GM10266 (cell line): ENCODE data around the gene DEAF1.

Experiments
- DNase-seq: peaks from one replicate; pipeline ENCODE4 v3.0.0; 2012; ENCODE audit errors: extremely low spot score
- CTCF ChIP-seq: IDR thresholded peaks from 2 replicates; pipeline ENCODE4 v1.5.1; 2012; ENCODE audit warnings: mild to moderate bottlenecking, low read depth; ENCODE audit not compliant: control insufficient read depth, insufficient read depth; ENCODE audit errors: missing control alignments

DEAF1 gene

GRCh38 chr11:645536-645935, 49.5 kb downstream of the DEAF1 start:
- no peak for TF ChIP-seq CTCF
- no peak for DNase-seq

DNA sequence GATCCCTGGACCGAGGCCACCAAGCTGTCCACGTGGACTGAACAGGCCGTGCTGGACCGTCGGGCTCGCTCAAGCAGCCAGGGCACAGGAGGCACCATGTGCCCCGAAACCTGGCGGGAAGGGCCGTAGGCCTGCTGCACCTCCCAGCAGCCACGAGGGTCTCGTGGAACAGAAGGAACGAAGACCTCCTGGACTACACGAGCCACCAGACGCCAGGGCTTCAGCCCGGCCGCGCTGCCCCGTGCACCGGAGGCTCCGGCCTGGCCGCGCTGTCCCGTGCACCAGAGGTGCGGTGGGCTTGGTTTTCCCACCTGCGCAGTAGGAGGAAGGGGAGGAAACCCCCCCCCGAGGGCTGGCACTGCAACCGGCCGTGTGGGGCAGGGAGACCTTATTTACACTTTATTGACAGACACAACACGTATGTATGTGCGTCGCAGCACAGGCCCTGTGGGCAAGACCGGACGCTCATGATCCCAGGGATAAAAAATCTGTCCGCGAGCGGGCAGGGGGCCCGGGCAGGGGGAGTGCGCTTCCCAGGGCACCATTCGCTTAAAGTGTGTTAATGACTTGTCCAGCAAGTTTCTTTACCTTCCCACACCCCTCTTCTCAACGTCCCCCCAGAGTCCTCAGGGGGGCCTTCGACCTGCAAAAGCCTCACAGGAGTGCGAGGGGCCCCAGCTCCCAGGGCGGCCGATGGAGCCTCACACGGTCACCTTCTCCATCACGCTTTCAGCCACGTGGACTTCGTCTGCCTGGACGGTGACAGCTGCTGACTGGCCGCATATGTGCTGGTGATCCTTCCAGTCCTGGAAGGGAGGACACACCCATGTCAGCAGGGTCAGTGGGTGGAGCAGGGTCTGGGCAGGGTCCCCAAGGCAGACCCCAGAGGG, 50.9 kb downstream of the DEAF1 start:
- no peak for DNase-seq
- TF ChIP-seq CTCF = no peak

DNA sequence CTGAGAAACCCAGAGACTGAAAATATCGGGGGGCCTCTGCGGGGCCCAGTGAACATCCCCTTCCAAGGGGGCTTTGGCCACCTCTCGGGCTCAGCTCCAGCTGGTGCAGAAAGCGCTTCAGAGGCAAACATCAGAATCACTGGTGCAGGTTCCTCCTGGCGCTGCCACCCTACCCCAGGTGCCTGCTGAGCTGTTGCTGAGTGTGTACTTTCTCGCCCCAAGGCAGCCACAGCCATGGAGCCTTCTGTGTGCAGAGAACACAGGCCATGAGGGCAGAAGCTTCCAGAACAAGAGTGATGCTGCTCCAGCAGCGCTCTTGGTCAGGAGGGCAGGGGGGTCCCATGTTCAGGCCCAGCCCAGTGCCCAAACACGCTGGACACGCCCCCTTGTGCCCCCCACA, 51.7 kb downstream of the DEAF1 start:
- DNase-seq = no peak
- no peak for TF ChIP-seq CTCF

GRCh38 chr11:641806-642370, 53.1 kb downstream of the DEAF1 start:
- no peak for DNase-seq
- no peak for TF ChIP-seq CTCF

DNA sequence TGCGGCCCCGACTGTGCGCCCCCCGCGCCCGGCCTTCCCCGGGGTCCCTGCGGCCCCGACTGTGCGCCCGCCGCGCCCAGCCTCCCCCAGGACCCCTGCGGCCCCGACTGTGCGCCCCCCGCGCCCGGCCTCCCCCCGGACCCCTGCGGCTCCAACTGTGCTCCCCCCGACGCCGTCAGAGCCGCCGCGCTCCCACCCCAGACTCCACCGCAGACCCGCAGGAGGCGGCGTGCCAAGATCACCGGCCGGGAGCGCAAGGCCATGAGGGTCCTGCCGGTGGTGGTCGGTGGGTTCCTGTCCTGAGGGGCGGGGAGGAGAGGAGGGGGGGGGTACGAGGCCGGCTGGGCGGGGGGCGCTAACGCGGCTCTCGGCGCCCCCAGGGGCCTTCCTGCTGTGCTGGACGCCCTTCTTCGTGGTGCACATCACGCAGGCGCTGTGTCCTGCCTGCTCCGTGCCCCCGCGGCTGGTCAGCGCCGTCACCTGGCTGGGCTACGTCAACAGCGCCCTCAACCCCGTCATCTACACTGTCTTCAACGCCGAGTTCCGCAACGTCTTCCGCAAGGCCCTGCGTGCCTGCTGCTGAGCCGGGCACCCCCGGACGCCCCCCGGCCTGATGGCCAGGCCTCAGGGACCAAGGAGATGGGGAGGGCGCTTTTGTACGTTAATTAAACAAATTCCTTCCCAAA, 54.9 kb downstream of the DEAF1 start:
- TF ChIP-seq CTCF = no peak
- no peak for DNase-seq

DNA sequence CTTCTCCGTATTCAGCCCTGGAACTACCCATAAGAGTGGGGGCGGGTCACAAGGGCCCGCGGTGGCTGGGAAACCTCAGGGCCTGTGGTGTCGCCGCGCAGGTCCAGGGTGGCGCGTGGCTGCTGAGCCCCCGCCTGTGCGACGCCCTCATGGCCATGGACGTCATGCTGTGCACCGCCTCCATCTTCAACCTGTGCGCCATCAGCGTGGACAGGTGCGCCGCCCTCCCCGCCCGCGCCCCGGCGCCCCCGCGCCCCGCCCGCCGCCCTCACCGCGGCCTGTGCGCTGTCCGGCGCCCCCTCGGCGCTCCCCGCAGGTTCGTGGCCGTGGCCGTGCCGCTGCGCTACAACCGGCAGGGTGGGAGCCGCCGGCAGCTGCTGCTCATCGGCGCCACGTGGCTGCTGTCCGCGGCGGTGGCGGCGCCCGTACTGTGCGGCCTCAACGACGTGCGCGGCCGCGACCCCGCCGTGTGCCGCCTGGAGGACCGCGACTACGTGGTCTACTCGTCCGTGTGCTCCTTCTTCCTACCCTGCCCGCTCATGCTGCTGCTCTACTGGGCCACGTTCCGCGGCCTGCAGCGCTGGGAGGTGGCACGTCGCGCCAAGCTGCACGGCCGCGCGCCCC, 55.6 kb downstream of the DEAF1 start:
- DNase-seq = no peak
- TF ChIP-seq CTCF = no peak
